RWPE2 (cell line): Measurements from ENCODE around the gene CD28.

Experiments used
- ATAC-seq: fragments of 200-7000 bp; cut with Tn5 transposase; 3 replicates; pipeline ENCODE4 v1.9.1; 2021; ENCODE audit warnings: low read depth
- DNase-seq: peaks from one replicate; pipeline ENCODE4 v3.0.0-alpha.2; 2020; ENCODE audit warnings: low spot score
- H3K27ac ChIP-seq: fragments of 450-650 bp; 2 replicates; pipeline ENCODE4 v1.5.1; 2017; ENCODE audit warnings: mild to moderate bottlenecking; ENCODE audit not compliant: poor library complexity, severe bottlenecking
- H3K27me3 ChIP-seq: fragments of 250-450 bp; sonication (Bioruptor Pico); 2 replicates; pipeline ENCODE4 v1.5.1; 2021; ENCODE audit warnings: mild to moderate bottlenecking, moderate library complexity; ENCODE audit not compliant: insufficient read depth, poor library complexity, severe bottlenecking
- H3K36me3 ChIP-seq: fragments of 250-450 bp; sonication (Bioruptor Pico); 2 replicates; pipeline ENCODE4 v1.5.1; 2020; ENCODE audit warnings: low read depth, mild to moderate bottlenecking, moderate library complexity
- H3K4me1 ChIP-seq: fragments of 250-450 bp; sonication (Bioruptor Pico); 2 replicates; pipeline ENCODE4 v1.5.1; 2021; ENCODE audit warnings: mild to moderate bottlenecking, moderate library complexity; ENCODE audit not compliant: insufficient read depth, poor library complexity, severe bottlenecking
- H3K4me3 ChIP-seq: fragments of 250-450 bp; sonication (Bioruptor Pico); 2 replicates; pipeline ENCODE4 v1.5.1; 2021; ENCODE audit warnings: mild to moderate bottlenecking, moderate library complexity; ENCODE audit not compliant: severe bottlenecking
- H3K9me3 ChIP-seq: fragments of 250-450 bp; sonication (Bioruptor Pico); 2 replicates; pipeline ENCODE4 v1.5.1; 2021; ENCODE audit warnings: mild to moderate bottlenecking, moderate library complexity; ENCODE audit not compliant: severe bottlenecking
- CTCF ChIP-seq: fragments of 450-650 bp; IDR thresholded peaks from one replicate; pipeline ENCODE4 v1.5.1; 2017; ENCODE audit warnings: mild to moderate bottlenecking, moderate library complexity; ENCODE audit not compliant: poor library complexity, severe bottlenecking

The CD28 gene

DNA sequence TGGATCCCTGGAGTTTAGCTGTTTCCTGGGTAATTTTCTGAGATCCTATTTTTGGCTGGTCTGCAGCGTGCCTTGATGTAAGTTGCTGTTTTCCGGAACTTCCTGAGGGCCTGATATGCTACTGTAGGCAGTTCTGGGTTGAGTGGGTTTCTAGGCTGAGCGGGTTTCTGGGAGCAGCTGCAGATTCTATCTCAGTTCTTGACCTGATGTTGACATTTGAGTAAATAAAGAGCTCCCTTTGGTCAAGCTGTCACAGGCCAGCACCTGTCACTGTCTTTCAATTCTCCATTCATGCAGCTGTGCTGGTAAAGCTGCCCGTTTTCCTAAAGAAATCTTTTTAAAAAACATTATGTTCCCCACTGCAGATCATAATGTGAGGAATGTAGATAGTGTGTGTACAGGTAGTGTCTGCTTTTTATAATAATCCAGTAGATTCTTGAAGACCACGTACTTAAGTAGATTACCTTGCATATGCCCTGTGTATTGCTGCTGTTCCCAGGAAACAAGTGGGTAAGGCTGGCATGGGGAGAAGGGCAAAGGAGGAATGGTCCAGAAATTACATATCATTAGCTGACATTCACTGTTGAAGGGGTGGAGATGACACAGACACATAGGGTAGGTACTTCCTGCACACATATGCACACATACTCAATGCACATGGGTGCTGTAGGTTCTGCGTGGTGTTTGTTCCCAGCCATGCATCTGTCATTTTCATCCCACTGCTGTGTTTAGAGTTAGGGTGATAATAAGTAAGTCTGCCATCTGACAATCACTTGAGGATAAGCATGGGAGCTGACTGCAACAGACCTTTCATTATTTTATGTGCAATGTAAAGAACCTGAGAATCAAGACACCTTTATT lies 25.9 kb downstream of the CD28 start:
- no peaks in the 10 kb centered on the region for H3K27me3 ChIP-seq
- no peak for ATAC-seq
- peaks cover 10% of the 10 kb centered on the region for H3K4me1 ChIP-seq
- no peak for TF ChIP-seq CTCF
- H3K36me3 ChIP-seq: no peaks in the 10 kb centered on the region
- DNase-seq: no peak
- H3K9me3 ChIP-seq: no peaks in the 10 kb centered on the region
- H3K4me3 ChIP-seq: no peak overlapping the region
- no peak overlapping the region for H3K27ac ChIP-seq

GRCh38 chr2:203732953-203733510 lies 26.6 kb downstream of the CD28 start:
- H3K27ac ChIP-seq: no peak overlapping the region
- no peak for TF ChIP-seq CTCF
- no peaks in the 10 kb centered on the region for H3K27me3 ChIP-seq
- DNase-seq (no peak), ATAC-seq (no peak)
- no peaks in the 10 kb centered on the region for H3K9me3 ChIP-seq
- peaks cover 10% of the 10 kb centered on the region for H3K4me1 ChIP-seq
- no peaks in the 10 kb centered on the region for H3K36me3 ChIP-seq
- no peak overlapping the region for H3K4me3 ChIP-seq

DNA sequence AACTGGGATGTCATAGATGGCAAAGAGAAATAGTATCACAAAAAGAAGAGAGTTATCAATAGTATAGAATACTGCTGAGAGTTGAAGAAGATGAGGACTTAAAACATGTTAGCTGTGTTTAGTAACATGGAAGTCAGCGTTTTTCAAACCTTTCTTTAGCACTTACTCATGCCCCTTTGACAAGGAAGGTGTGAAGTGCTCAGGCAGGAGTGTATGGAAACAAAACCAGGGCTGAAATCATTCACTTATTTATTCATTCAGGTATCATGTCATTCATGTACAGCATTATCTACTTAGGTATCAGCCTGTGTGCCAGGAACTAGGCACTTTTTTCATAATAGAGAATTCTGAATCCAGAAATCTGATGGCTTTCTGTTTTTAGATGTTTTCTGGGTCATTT lies 27.2 kb downstream of the CD28 start:
- DNase-seq (no peak), ATAC-seq (no peak)
- TF ChIP-seq CTCF: no peak
- no peak overlapping the region for H3K27ac ChIP-seq
- no peak overlapping the region for H3K4me3 ChIP-seq
- H3K4me1 ChIP-seq: peaks cover 10% of the 10 kb centered on the region
- no peaks in the 10 kb centered on the region for H3K9me3 ChIP-seq
- no peaks in the 10 kb centered on the region for H3K36me3 ChIP-seq
- no peaks in the 10 kb centered on the region for H3K27me3 ChIP-seq

- peaks cover 10% of the 10 kb centered on the region for H3K4me1 ChIP-seq
- no peak overlapping the region for H3K27ac ChIP-seq
- H3K36me3 ChIP-seq: no peaks in the 10 kb centered on the region
- H3K27me3 ChIP-seq: no peaks in the 10 kb centered on the region
- no peak for ATAC-seq
- H3K9me3 ChIP-seq: no peaks in the 10 kb centered on the region
- no peak overlapping the region for H3K4me3 ChIP-seq
- no peak for DNase-seq
- TF ChIP-seq CTCF: no peak
These were observed 28.0 kb downstream of the CD28 start for GRCh38 chr2:203734276-203734983.

GRCh38 chr2:203737360-203737759 lies 30.9 kb downstream of the CD28 start:
- H3K4me3 ChIP-seq: no peak overlapping the region
- H3K4me1 ChIP-seq: no peaks in the 10 kb centered on the region
- no peaks in the 10 kb centered on the region for H3K27me3 ChIP-seq
- DNase-seq (no peak), ATAC-seq (no peak)
- TF ChIP-seq CTCF: no peak
- H3K9me3 ChIP-seq: no peaks in the 10 kb centered on the region
- H3K36me3 ChIP-seq: no peaks in the 10 kb centered on the region
- H3K27ac ChIP-seq: no peak overlapping the region
